ENCODE measurements around the gene GATA5.

- TF ChIP-seq, protein P1, sequence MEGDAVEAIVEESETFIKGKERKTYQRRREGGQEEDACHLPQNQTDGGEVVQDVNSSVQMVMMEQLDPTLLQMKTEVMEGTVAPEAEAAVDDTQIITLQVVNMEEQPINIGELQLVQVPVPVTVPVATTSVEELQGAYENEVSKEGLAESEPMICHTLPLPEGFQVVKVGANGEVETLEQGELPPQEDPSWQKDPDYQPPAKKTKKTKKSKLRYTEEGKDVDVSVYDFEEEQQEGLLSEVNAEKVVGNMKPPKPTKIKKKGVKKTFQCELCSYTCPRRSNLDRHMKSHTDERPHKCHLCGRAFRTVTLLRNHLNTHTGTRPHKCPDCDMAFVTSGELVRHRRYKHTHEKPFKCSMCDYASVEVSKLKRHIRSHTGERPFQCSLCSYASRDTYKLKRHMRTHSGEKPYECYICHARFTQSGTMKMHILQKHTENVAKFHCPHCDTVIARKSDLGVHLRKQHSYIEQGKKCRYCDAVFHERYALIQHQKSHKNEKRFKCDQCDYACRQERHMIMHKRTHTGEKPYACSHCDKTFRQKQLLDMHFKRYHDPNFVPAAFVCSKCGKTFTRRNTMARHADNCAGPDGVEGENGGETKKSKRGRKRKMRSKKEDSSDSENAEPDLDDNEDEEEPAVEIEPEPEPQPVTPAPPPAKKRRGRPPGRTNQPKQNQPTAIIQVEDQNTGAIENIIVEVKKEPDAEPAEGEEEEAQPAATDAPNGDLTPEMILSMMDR (IDR thresholded peaks at IDR 0.05) = no peak
- TF ChIP-seq USF2 (IDR thresholded peaks at IDR 0.05; ENCODE audit: borderline replicate concordance, low read depth, low read length) (no peak), SIN3A (IDR thresholded peaks at IDR 0.05; ENCODE audit: borderline replicate concordance, low read depth, low read length) (no peak), ELF1 (IDR thresholded peaks at IDR 0.05) (no peak)
Measured at GRCh38 chr20:62452475-62453095, 23.2 kb downstream of the GATA5 start.
